ENCODE measurements around the gene NAALADL2.
"Not testable (repeated sequence)": the region's sequence is repeated elsewhere in the genome, so short reads cannot be mapped to it uniquely, and the experiment has no call there.

Gene NAALADL2

GRCh38 chr3:175417426-175417825 lies 558.3 kb downstream of the NAALADL2 start:
- DNase-seq (ENCODE audit: low read depth, low spot score), result no peak

- no peak for DNase-seq (ENCODE audit: low read depth, low spot score)
These were observed 562.8 kb downstream of the NAALADL2 start for GRCh38 chr3:175421902-175422301.

GRCh38 chr3:175422744-175423143 lies 563.6 kb downstream of the NAALADL2 start:
- DNase-seq (ENCODE audit: low read depth, low spot score), result no peak

GRCh38 chr3:175423848-175424247 lies 564.7 kb downstream of the NAALADL2 start:
- DNase-seq (ENCODE audit: low read depth, low spot score), result not testable (repeated sequence)

- DNase-seq (ENCODE audit: low read depth, low spot score), result no peak
These were observed 567.7 kb downstream of the NAALADL2 start for GRCh38 chr3:175426805-175427204.

GRCh38 chr3:175428466-175428865 lies 569.3 kb downstream of the NAALADL2 start:
- DNase-seq (ENCODE audit: low read depth, low spot score), result no peak

GRCh38 chr3:175430983-175431773 lies 572.0 kb downstream of the NAALADL2 start:
- DNase-seq (ENCODE audit: low read depth, low spot score), result no peak

- DNase-seq (ENCODE audit: low read depth, low spot score), result no peak
These were observed 573.4 kb downstream of the NAALADL2 start for GRCh38 chr3:175432376-175433025.

GRCh38 chr3:175433026-175433674 lies 574.0 kb downstream of the NAALADL2 start:
- DNase-seq (ENCODE audit: low read depth, low spot score), result no peak

GRCh38 chr3:175434561-175434960 lies 575.4 kb downstream of the NAALADL2 start:
- DNase-seq (ENCODE audit: low read depth, low spot score), result no peak

- no peak for DNase-seq (ENCODE audit: low read depth, low spot score)
These were observed 584.5 kb downstream of the NAALADL2 start for GRCh38 chr3:175443682-175444081.

- no peak for DNase-seq (ENCODE audit: low read depth, low spot score)
These were observed 586.6 kb downstream of the NAALADL2 start for GRCh38 chr3:175445741-175446140.

GRCh38 chr3:175447521-175447920 lies 588.4 kb downstream of the NAALADL2 start:
- no peak for DNase-seq (ENCODE audit: low read depth, low spot score)

GRCh38 chr3:175453361-175453760 lies 594.2 kb downstream of the NAALADL2 start:
- no peak for DNase-seq (ENCODE audit: low read depth, low spot score)

GRCh38 chr3:175456466-175456865 lies 597.3 kb downstream of the NAALADL2 start:
- no peak for DNase-seq (ENCODE audit: low read depth, low spot score)

- DNase-seq (ENCODE audit: low read depth, low spot score), result no peak
These were observed 598.2 kb downstream of the NAALADL2 start for GRCh38 chr3:175457301-175457700.

- not testable (repeated sequence) for DNase-seq (ENCODE audit: low read depth, low spot score)
These were observed 601.8 kb downstream of the NAALADL2 start for GRCh38 chr3:175460849-175461399.

GRCh38 chr3:175464362-175464761 lies 605.2 kb downstream of the NAALADL2 start:
- no peak for DNase-seq (ENCODE audit: low read depth, low spot score)

GRCh38 chr3:175469124-175469523 lies 610.0 kb downstream of the NAALADL2 start:
- DNase-seq (ENCODE audit: low read depth, low spot score), result no peak

GRCh38 chr3:175475765-175476164 lies 616.6 kb downstream of the NAALADL2 start:
- DNase-seq (ENCODE audit: low read depth, low spot score), result no peak

- no peak for DNase-seq (ENCODE audit: low read depth, low spot score)
These were observed 617.4 kb downstream of the NAALADL2 start for GRCh38 chr3:175476489-175476888.

- DNase-seq (ENCODE audit: low read depth, low spot score), result no peak
These were observed 618.6 kb downstream of the NAALADL2 start for GRCh38 chr3:175477651-175478224.
